Skeletal muscle satellite cell (primary cell): ENCODE data around the gene RAB27A.
"Not testable (repeated sequence)": the region's sequence is repeated elsewhere in the genome, so short reads cannot be mapped to it uniquely, and the experiment has no call there.

Experiments used
- H3K27me3 ChIP-seq: 2 replicates; pipeline ENCODE4 v1.7.0; 2013; ENCODE audit warnings: low read length; ENCODE audit not compliant: control insufficient read depth, insufficient read depth
- H3K36me3 ChIP-seq: 2 replicates; pipeline ENCODE4 v1.7.0; 2013; ENCODE audit warnings: mild to moderate bottlenecking, control low read depth, low read length; ENCODE audit not compliant: insufficient read depth
- H3K4me1 ChIP-seq: 2 replicates; pipeline ENCODE4 v1.7.0; 2013; ENCODE audit warnings: low read length; ENCODE audit not compliant: control insufficient read depth, insufficient read depth
- H3K4me2 ChIP-seq: 2 replicates; pipeline ENCODE4 v1.7.0; 2013; ENCODE audit warnings: mild to moderate bottlenecking, low read length
- H3K4me3 ChIP-seq: 2 replicates; pipeline ENCODE4 v1.7.0; 2013; ENCODE audit warnings: low read length
- H3K9ac ChIP-seq: 2 replicates; pipeline ENCODE4 v1.7.0; 2013; ENCODE audit warnings: mild to moderate bottlenecking, low read depth, low read length, moderate library complexity
- H3K9me3 ChIP-seq: replicated peaks from 2 replicates; pipeline ENCODE4 v1.7.0; 2013; ENCODE audit warnings: mild to moderate bottlenecking, control low read depth, low read length

Gene RAB27A

GRCh38 chr15:55297315-55297714 lies 7.7 kb upstream of the RAB27A start:
- Histone ChIP-seq H3K4me1 (no peaks in the 10 kb centered on the region), H3K9me3 (no peaks in the 10 kb centered on the region), H3K9ac (no peak overlapping the region), H3K27me3 (no peaks in the 10 kb centered on the region), H3K36me3 (no peaks in the 10 kb centered on the region), H3K4me3 (no peak overlapping the region), H3K4me2 (no peak overlapping the region)

DNA sequence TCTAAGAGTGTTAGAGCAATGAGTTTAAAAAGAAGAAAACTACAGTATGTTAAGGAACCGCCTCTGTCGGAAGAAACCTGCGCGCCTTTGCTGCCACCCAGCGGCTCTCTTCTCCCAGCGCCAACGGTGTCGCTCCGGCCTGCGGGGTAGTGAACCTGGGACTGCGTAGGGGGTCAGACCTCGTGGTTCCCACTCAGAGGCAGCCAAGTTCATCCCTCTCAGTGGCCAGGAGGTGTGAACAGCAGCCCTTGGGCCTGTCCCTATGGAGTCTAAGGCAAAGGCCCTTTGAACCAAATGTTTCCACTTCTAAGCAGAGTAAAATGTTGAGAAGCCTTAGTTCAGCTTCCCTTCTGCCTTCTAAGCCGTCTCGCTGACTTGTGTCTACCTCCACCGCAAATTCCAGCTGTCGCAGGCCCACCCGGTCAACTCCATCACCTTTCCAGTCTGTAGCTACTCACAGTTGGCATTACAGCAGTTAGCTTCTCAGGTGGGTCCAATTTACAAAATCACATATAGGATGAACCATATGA lies 980 bp upstream of the RAB27A start:
- Histone ChIP-seq H3K9me3 (no peaks in the 10 kb centered on the region), H3K4me2 (peak overlapping the region; percentile 94), H3K4me3 (peak overlapping the region; percentile 99), H3K4me1 (peaks cover 8% of the 10 kb centered on the region), H3K27me3 (no peaks in the 10 kb centered on the region), H3K9ac (peak overlapping the region; percentile 98), H3K36me3 (no peaks in the 10 kb centered on the region)

- Histone ChIP-seq H3K4me3 (peak overlapping the region; percentile 99), H3K4me2 (peak overlapping the region; percentile 94), H3K9ac (peak overlapping the region; percentile 98), H3K4me1 (peaks cover 8% of the 10 kb centered on the region), H3K9me3 (no peaks in the 10 kb centered on the region), H3K27me3 (no peaks in the 10 kb centered on the region), H3K36me3 (no peaks in the 10 kb centered on the region)
Observed at GRCh38 chr15:55289011-55289745, 435 bp downstream of the RAB27A start.

- no peaks in the 10 kb centered on the region for H3K9me3 ChIP-seq
- no peak overlapping the region for H3K4me3 ChIP-seq
- H3K27me3 ChIP-seq = no peaks in the 10 kb centered on the region
- no peaks in the 10 kb centered on the region for H3K36me3 ChIP-seq
- peak overlapping the region; percentile 94 for H3K4me2 ChIP-seq
- peaks cover 8% of the 10 kb centered on the region for H3K4me1 ChIP-seq
- H3K9ac ChIP-seq = no peak overlapping the region
Observed at GRCh38 chr15:55288006-55288717, 1.5 kb downstream of the RAB27A start.

GRCh38 chr15:55286442-55287189 lies 3.0 kb downstream of the RAB27A start:
- H3K4me2 ChIP-seq, H3K36me3 ChIP-seq, H3K27me3 ChIP-seq, H3K9me3 ChIP-seq, H3K9ac ChIP-seq, H3K4me3 ChIP-seq: not testable (repeated sequence)
- peaks cover 17% of the 10 kb centered on the region for H3K4me1 ChIP-seq

- H3K36me3 ChIP-seq = no peaks in the 10 kb centered on the region
- no peaks in the 10 kb centered on the region for H3K9me3 ChIP-seq
- no peaks in the 10 kb centered on the region for H3K27me3 ChIP-seq
- peaks cover 20% of the 10 kb centered on the region for H3K4me1 ChIP-seq
- H3K9ac ChIP-seq = no peak overlapping the region
- no peak overlapping the region for H3K4me3 ChIP-seq
- no peak overlapping the region for H3K4me2 ChIP-seq
Observed at GRCh38 chr15:55284426-55284825, 5.2 kb downstream of the RAB27A start.

- Histone ChIP-seq H3K36me3 (no peaks in the 10 kb centered on the region), H3K4me1 (peaks cover 15% of the 10 kb centered on the region), H3K9me3 (no peaks in the 10 kb centered on the region), H3K27me3 (no peaks in the 10 kb centered on the region), H3K9ac (no peak overlapping the region), H3K4me3 (no peak overlapping the region), H3K4me2 (no peak overlapping the region)
Observed at GRCh38 chr15:55283379-55284147, 6.0 kb downstream of the RAB27A start.

DNA sequence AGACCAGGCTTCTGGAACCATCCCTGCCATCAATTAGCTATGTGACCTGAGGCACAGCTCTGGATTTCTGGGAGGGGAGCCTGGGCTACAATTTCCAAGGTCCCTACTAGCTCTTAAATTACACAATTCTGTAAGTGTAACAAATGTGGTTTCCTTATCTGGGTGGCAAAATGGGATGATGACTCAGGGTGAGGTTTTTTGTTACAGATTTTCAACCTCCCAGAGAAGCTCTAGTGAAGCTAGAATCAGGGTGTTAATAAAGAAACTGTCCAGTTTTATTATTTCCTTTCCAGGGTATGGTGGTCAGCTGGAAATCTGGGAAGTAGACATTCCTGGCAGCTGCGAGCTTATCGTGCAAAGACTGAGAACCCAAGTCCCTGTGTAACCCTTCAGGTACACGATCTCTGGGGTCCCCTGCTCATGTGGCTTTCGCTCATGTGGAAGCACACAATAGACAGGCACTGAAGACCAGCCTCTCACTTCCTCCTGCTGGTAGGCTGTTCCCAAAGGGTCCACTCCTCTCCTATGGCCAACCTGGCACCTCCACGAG lies 7.3 kb downstream of the RAB27A start:
- H3K4me2 ChIP-seq = no peak overlapping the region
- H3K4me3 ChIP-seq = no peak overlapping the region
- no peaks in the 10 kb centered on the region for H3K9me3 ChIP-seq
- no peaks in the 10 kb centered on the region for H3K27me3 ChIP-seq
- peaks cover 15% of the 10 kb centered on the region for H3K4me1 ChIP-seq
- no peak overlapping the region for H3K9ac ChIP-seq
- no peaks in the 10 kb centered on the region for H3K36me3 ChIP-seq

- H3K9ac ChIP-seq = no peak overlapping the region
Observed at GRCh38 chr15:55281517-55282228, 7.9 kb downstream of the RAB27A start.

GRCh38 chr15:55280589-55280988 lies 9.0 kb downstream of the RAB27A start:
- not testable (repeated sequence) for H3K4me3 ChIP-seq, H3K27me3 ChIP-seq, H3K9me3 ChIP-seq, H3K9ac ChIP-seq, H3K4me2 ChIP-seq, H3K36me3 ChIP-seq
- H3K4me1 ChIP-seq = peaks cover 15% of the 10 kb centered on the region

More at GRCh38 chr15:55281517-55282228, 7.9 kb downstream of the RAB27A start:
- Histone ChIP-seq H3K9me3 (no peaks in the 10 kb centered on the region), H3K4me3 (no peak overlapping the region), H3K4me2 (no peak overlapping the region), H3K36me3 (no peaks in the 10 kb centered on the region), H3K4me1 (peaks cover 15% of the 10 kb centered on the region), H3K27me3 (no peaks in the 10 kb centered on the region)
